HG03196 (cell line): ENCODE data around the gene AFF2.

ENCODE experiments used
- ATAC-seq: cut with Tn5 transposase; IDR thresholded peaks from one replicate; pipeline ENCODE4 v1.9.1; 2021; ENCODE audit not compliant: unreplicated experiment

Gene AFF2

DNA sequence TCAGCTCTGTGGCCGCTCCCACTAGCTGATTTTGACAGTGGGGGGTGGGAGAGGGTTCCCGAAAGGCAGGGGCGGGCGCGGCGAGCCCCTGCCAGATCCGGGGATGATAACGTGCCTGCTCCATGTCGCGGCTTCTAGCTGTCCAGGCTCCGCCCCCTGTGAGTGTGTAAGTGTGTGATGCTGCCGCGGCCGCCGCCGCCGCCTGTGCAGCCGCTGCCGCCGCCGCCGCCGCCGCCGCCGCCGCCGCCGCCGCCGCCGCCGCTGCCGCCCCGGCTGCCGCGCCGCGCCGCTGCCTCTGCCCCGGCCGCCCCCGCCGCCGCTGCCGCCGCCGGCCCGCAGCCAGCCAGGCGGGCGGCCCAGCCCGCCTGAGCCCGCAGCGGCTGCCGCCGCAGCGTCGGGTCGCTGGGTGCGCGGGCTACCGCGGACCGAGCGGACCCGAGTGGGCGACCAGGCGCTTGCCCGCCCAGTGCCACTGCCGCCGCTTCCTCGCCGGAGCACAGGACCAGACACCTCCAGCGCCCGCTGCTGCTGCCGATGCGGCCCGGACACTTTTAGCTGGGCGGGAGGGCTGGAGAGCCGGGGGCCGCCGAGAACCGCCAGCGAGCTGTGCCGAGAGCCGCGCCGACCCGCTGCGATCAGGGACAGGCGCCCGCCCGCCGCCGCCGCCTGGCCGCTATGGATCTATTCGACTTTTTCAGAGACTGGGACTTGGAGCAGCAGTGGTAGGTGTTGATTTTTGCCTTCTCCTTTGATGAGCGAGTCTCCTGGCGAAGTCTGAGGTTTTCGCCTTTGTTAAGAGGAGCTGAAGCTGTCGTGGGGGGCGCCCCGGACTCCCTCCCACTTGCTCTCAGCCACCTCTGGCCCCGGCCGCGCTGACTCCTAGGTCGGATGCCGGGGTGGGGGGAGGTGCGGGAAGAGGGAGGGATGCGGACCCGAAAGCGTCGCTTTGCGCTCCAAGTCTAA lies at the start of gene AFF2:
Gene AFF2 (plus strand): TSS at position 195 of the 963 bp plus-strand sequence. CDS start 481 bp downstream, at position 676.
- no peak for ATAC-seq

DNA sequence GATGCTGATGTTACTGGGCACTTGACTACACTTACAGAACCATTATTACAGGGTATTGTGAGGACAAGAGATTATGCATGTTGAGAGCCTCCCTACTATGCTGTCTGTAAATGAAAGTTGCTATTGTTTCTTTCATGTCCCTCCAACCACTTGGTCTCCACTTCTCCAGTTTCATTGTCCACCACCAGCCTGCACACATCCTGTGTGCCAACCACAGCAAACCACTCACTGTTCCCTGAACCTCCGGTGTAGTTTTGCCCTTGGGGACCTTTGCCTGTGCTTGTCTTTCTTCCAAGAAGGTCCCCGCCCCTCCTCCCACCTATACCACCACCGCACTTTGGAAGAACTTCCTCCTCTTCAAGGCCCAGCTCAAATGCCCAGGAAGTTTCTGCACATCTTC lies 43.1 kb upstream of the AFF2 start:
- peak; percentile 72 for ATAC-seq

DNA sequence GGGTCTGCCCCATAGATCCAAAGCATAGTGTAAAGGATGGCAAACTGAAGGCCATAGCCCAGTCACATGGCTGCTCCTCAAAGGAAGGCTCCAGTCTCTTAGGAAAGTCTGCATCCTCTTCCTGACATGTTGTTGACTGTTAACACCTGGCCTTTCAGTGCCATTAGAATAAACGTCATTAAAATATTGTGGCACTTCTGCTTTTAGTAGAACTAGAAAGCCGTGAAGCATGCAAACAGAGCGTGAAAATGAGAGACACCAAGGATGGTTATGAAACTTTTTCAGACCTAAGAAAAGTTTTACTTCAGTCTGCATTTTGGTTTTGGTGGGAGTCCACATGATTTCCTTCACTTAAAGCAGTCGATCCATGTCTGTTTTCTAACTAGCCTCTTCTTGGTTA lies 41.1 kb upstream of the AFF2 start:
- ATAC-seq, result peak; percentile 95

DNA sequence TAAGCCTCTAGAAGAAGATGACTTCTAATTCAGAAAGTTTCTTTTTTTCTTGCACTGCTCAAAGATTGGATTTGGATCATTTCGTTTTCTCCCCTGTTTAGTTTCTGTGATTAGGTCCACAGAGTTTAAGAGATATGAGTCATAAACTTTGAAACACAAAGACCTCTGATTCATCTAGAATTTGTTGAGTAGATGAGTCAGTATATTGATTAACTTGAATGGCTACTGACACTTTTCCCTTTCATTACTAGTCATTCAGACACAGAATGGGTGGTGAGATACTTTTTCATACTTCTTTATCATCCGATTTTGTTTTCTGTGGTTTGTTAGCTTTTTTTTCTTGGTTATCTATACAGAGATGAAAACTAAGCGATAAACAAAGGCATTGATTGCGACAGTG lies 34.1 kb upstream of the AFF2 start:
- peak; percentile 96 for ATAC-seq

DNA sequence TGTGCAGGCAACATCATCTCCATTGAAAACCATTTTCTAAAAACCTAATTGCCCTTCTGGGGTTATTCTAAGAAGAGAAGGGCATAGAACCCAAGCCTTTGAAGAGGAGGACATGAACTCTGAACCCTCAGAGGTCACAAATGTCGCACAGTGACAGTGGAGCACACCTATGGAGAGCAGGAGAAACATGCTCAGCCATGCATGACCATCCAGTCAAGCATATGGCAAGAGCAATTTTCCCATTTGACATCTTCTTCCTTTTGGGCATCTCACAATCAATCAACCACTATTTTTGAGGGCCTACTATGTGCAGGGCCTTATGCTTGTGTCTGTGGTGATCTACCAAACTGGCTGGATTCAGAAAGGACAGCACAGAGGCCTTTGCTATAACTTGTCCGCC lies 30.1 kb upstream of the AFF2 start:
- ATAC-seq, result no peak

DNA sequence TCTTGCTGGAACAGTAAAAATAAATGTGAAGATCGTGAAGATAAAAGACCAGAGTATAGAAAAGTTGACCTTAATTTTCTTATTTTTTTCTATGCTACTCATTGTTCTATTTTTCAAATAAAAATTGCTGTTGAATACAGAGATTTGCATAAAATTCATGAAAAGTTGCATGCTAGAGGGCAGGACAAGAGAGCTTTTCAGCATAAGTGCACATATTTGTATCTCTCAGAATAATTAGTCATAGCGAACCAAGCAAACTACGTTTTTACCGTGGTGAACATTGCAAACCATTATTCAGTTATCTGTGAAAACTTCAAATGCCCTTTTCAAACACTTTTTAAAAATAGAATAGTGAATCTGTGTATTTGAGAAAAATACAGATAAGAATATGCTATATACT lies 26.4 kb upstream of the AFF2 start:
- no peak for ATAC-seq

DNA sequence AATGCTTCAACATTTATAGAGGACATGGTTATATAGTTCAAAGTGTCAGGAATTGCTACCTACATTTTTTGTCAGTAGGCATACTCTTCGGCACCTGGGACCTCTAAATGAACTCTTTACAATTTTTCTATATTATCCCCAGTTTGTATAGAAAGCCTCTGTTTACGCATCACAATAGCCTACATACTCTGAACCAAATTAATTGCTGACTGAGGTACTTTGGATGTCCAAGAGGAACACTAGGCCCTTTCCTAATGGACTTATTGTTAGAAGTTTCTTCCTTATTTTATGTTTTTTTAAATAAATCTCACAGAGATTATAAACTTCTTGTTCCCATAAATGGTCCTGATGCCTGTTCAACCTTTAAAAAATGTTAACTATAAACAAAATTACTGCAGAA lies 8.4 kb upstream of the AFF2 start:
- no peak for ATAC-seq

DNA sequence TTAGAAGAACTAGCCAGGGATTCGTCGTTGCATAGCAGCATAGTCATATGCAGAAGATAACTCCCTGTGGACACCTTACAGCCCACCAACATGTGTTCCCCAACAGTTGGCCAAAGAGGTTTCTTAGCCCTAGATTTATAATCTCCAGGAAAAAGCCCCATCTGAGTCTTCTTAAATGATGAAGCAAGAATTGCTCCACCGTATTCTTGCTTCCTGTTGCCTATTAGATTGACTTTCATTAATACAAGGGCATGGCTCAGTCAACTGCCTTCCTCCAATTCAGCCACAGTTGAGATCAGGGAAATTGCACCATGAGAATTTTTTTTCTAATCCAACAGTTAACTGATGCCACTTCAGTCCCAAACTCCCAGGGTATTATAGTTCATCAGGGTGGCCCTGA lies 5.2 kb upstream of the AFF2 start:
- ATAC-seq, result no peak

DNA sequence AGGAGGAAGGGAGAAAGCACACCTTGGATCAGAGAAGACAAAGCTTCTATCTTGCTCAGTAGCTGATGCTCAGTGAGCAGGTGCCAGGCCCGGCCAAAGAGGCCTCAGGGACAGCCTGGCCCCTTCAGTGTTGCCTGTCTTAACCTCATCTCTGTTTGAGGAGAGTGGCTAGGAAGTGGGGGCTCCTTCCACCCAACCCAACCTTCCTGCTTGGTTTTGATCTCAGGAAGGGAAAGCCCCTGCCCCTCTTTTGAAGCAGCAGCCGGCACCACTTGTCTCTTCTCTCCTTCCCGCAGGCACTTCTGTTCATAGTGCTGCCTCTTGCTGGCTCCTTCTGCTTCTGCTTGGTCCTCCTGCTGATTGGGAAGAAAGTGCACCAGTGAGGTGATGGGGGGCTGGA lies 2.4 kb upstream of the AFF2 start:
- ATAC-seq, result no peak

DNA sequence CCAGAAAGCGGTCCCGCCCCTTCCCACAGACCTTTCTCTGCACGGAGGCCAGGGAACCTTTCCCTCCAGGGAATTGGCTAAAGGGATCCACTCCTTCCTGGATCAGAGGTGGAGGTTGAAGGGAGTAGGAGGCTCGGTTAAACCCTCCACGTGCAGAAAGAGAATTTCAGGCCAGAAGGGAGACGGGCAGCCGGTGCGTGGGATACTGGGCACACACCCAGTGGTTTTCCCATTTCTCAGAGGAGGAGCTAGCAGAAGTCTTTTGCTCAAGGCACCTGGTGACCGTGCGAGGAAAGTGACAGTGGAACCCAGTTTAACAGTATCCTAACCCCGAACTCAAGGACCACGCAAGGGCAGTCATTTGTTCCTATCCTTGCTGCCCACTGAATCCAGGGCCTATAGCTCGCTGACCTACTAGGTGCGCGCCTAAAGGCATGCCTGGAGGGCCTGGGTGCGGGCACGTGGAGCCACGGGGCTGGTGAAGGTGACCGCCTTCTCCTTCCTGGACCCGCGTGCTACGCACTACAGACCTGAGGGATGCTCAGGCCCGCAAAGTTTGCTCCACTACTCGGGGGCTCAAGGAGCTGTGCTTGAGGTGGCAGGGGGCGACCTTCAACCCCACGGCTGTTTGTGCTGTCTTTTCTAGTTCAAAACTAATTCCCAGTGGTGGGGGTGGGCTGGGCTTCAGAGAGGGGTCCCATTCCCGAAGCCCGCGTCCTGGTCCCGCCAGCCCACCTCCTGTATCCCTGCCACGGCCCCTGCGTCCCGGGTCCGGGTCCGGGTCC lies 587 bp upstream of the AFF2 start:
- no peak for ATAC-seq

DNA sequence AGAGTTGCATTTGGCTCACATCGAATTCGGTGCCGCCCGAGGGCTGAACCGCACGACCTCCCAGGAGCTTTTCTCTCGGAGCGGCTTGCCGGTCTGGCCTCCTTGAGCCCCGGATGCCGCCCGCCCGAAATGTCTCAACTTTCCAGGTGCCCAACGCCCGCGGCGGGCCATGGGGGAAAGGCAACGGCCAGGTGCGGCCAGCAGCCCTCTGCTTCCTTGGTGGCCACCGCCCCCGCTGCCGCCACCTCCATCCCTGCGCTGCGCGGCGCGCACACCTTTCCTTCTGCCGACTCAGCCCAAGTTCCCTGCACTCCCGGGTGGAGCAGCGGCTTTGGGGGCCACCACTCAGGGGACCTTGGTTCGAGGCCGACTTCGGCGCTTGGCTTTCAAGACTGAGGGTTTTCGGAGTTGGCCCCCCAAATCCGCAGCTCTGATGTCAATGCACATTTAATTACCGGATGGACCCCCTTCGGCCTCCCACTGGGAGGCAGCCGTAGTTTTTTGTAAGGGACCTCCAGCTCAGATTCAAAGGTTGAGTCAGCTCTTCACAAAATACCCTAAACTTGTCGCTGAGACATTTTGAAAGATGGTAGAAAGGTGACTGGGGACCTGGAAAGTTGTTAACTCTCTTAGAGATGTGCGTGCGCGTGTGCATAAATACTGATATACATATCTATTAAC lies 1.1 kb downstream of the AFF2 start:
- ATAC-seq, result no peak

DNA sequence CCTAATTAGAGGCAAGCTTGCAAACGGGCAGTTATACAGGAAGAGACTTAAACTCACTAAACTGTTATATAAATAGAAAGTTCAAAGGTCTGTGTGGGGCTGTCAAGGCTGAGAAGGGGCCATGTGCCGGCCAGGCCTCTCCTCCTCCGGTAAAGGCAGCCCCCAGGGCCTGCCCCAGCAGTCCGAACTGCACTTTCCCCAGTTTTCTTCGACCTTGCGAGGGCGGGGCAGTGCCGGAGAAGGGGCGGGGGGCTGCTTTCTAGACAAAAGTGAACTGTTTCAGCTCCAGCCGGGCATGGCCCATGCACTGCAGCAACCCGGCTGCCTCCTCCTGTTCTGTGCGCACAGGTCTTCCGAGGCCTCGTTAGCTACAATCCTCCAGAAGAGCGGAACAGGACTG lies 4.1 kb downstream of the AFF2 start:
- no peak for ATAC-seq

DNA sequence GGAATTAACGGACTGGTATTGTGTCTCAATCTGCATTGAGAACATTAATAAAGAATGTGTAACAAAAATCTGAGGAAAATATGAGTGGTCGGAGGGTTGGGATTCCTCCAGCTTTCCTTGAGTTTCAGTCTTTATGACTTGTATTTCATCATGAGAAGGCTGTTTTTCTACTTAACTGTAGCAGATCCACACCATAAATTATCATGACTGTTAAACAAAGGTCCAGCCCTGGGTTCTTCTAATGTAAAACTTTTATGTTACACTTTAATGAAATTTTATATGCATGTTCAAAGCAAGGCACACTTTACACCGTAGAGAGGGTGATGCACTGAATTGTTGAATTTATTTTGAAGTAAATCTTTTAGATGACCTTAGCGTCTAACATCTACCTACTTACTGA lies 7.0 kb downstream of the AFF2 start:
- ATAC-seq, result no peak

DNA sequence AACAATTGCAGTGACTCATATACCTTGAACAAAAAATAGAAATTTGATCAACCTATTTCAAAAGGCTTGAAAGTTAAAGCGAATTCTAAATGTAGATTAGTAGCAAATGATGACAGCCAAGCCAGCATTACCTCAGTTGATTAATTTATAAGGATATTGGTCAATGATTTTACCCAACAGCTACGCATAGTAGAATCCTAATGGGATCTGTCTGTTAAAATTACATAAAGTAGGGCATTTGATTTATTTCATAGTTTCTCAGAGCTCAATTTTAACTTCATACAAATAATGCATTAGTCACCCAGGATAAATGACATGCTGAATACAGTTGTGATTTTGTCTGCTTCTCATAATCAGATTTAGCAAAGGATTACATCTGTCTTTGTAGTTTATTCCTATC lies 12.0 kb downstream of the AFF2 start:
- no peak for ATAC-seq

DNA sequence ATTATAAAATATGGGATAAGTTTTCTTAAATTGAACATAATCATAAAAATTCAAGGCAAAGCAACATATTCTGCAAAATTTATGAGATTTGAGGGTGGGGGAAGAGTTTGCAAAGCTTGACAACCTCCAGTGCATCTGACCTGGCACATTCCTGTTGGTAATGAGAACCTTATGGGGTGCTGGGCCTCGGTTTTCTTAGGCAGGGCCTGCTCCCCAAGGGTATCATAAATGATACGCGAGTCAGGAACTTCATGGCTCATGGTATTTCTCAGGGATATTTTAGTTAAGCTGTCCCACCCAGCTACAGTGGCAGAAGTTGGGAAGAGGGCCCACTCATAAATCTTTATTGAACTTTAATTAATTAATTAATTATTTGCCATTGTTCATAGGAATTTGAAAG lies 13.2 kb downstream of the AFF2 start:
- no peak for ATAC-seq

DNA sequence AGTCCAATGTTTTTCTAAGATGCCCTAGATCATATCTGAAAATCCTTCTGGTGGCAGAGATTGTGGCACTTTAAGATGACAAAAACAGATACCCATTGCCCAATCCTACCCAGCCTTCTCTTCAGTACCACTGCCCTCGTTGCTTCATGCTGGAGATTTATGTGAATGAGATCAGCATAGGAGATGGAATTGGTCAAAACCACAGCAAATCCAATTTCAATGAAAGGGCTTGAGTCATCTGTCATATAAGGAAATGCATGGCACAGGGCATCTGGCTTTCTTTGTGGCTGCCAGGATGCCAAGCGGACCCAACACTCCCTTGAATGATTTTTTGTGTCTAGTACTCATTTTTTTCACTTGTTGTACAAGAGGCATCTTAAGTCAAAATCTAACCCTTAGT lies 16.8 kb downstream of the AFF2 start:
- ATAC-seq, result no peak

DNA sequence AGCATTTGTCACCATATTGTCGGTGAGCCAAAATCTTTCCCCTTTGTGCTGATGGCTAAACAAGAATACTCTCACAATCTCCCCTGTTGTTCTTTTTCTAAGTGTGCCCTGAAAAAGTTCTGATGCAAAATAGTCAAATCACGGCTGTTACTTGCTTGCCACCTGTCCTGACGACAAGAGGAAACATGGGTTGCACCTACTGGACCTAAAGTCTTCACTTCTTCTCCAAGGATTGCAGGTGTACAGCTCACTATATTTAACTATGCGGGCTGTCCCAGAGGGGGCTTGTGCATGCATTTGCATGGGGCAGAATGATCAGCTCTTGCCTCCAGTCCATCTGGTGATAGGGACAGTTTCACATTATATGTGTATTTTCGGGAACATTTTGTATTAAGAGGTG lies 21.6 kb downstream of the AFF2 start:
- ATAC-seq, result no peak

DNA sequence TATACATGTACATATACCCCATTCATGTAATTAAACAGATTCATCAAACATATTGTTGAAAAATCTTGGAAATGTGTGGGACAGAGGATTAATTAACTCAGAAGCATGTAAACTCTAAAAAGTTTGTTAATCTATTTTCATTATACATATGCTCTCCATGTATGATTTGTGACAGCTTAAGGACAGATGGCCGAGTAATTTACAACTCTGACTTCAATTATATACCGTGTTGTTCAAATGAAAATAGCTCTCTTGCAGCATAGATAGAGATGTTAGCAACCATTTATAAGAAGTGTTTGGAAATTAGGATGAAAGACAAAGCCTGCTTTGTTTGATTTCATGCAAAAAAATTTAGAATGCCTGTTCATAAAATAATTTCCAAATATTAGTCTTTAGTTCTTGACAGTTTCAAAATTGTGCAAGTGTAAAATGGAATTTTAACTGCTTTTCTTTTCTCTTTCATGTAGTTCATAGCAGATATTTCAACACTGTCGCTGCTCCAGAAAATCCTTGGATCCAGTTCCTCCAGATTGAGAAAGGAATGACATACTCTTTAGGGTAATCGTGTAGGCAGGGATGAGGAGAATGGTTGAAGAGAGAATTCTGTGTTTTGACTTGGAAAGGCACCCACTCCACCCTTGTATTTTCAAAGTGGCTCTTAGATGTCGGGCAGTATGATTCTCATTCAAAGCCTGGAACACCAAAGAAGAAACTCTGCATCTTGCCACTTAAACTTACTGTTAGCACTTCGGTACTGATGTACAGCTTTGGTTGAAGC lies 23.1 kb downstream of the AFF2 start:
- no peak for ATAC-seq

DNA sequence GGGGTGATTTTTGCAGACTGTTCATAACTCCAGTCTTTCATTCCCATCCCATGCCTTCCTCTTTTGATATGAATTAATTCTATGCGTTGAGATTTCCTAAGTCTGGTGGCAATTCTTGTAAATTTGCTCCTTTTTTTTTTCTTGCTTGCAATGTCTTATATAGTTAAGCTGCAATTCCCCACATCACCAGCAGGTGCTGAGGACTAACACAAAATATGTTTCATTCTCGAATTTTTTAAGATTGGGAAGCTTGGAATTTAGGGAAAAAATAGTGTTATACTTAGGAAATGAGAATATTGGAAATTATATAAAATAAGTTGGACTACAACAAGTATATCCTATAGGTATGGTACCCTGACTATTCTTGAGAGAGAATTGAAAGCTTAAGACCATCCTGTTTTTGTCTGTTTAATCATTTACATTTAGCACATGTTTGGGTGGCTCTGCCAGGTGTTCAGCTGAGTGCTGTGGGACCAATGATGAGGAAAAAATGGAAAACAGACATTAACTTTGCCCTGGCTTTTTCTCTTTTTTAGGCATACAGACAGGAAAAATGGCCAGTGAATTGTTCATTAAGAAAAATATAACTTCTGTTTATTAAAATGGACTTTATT lies 30.2 kb downstream of the AFF2 start:
- ATAC-seq, result no peak

DNA sequence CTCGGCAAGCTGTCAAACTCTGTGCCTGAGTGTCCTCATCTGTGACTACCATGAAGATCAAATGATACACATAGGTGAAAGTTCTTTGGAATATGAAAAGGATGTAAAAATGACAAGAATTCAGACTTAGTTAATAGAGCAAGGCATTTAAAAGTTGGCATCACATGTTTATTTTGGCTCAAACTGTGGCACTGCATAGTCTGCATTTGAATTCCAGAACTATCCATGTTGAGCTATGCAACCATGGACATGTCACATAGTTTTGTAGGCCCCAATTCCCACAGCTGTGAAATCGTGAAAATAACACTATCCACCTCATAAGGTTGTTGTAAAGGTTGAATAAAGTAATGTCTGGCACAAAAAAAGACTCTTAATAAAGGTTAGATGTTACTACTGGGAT lies 33.9 kb downstream of the AFF2 start:
- ATAC-seq, result no peak
